ENCODE data around the gene RALGPS2.

Gene RALGPS2

GRCh38 chr1:178942285-178943198 is 217.5 kb downstream of the RALGPS2 start:
- no peaks in the 10 kb centered on the region for H3K9me3 ChIP-seq (ENCODE audit: control insufficient read depth, insufficient read depth, low read depth, low read length)
- CTCF ChIA-PET, result interaction anchor here (0.8 kb wide), 1 partner anchor 223 kb away, joined by 3 read pairs; no protein-coding TSS in a partner anchor
- no peak for TF ChIP-seq ZBTB49 (tag by site-specific recombination; IDR thresholded peaks at IDR 0.05; ENCODE audit: low read depth)
- no peak for TF ChIP-seq ZNF585B (tag by site-specific recombination; IDR thresholded peaks at IDR 0.05)
- no peak for TF ChIP-seq ZNF302 (tag by site-specific recombination; IDR thresholded peaks at IDR 0.05; ENCODE audit: low read depth)
- TF ChIP-seq GFI1B (tag by site-specific recombination; IDR thresholded peaks at IDR 0.05), result no peak
- no peak for TF ChIP-seq REST (tag by site-specific recombination; IDR thresholded peaks at IDR 0.05)
- no peak for TF ChIP-seq ZNF112 (tag by site-specific recombination; IDR thresholded peaks at IDR 0.05)
- no peak for TF ChIP-seq SP7 (tag by site-specific recombination; IDR thresholded peaks at IDR 0.05)
- no peak for TF ChIP-seq KLF8 (tag by site-specific recombination; IDR thresholded peaks at IDR 0.05)
- no peak for TF ChIP-seq ZNF514 (tag by site-specific recombination; IDR thresholded peaks at IDR 0.05)
- no peak for TF ChIP-seq EGR2 (tag by site-specific recombination; IDR thresholded peaks at IDR 0.05; ENCODE audit: low read depth)
- TF ChIP-seq ZNF521 (tag by site-specific recombination; IDR thresholded peaks at IDR 0.05), result no peak
- H3K36me3 ChIP-seq (ENCODE audit: control insufficient read depth in 2 of 2, insufficient read depth in 1 of 2, low read length in 2 of 2), result no peaks in the 10 kb centered on the region
- no peak overlapping the region for H3K4me3 ChIP-seq (ENCODE audit: low read depth, low read length)
- H3K27ac ChIP-seq (ENCODE audit: extremely low read depth, low read depth, low read length), result no peak overlapping the region
- H3K4me1 ChIP-seq (ENCODE audit: control insufficient read depth, insufficient read depth, low read length), result no peaks in the 10 kb centered on the region
- POLR2A ChIA-PET, result no interaction called here

- Histone ChIP-seq H3K4me3 (ENCODE audit: low read depth, low read length) (no peak overlapping the region), H3K4me1 (ENCODE audit: control insufficient read depth, insufficient read depth, low read length) (no peaks in the 10 kb centered on the region), H3K36me3 (ENCODE audit: control insufficient read depth in 2 of 2, insufficient read depth in 1 of 2, low read length in 2 of 2) (no peaks in the 10 kb centered on the region), H3K27ac (ENCODE audit: extremely low read depth, low read depth, low read length) (no peak overlapping the region), H3K9me3 (ENCODE audit: control insufficient read depth, insufficient read depth, low read depth, low read length) (no peaks in the 10 kb centered on the region)
- TF ChIP-seq ZNF155 (tag by site-specific recombination; IDR thresholded peaks at IDR 0.05), result no peak
- no peak for TF ChIP-seq ZNF791 (tag by site-specific recombination; IDR thresholded peaks at IDR 0.05)
- no peak for TF ChIP-seq ZNF768 (tag by site-specific recombination; IDR thresholded peaks at IDR 0.05)
- TF ChIP-seq ZBTB49 (tag by site-specific recombination; IDR thresholded peaks at IDR 0.05; ENCODE audit: low read depth), result no peak
- no peak for TF ChIP-seq FEZF1 (tag by site-specific recombination; IDR thresholded peaks at IDR 0.05)
- no peak for TF ChIP-seq ZNF221 (tag by site-specific recombination; IDR thresholded peaks at IDR 0.05; ENCODE audit: borderline replicate concordance)
- TF ChIP-seq ZNF211 (tag by site-specific recombination; IDR thresholded peaks at IDR 0.05; ENCODE audit: low read depth), result no peak
- ChIA-PET CTCF (no interaction called here), POLR2A (no interaction called here)
These were observed 219.7 kb downstream of the RALGPS2 start for GRCh38 chr1:178944729-178945128.

Measured in HEK293 (cell line).